OCI-LY3 (cell line): ENCODE measurements around the gene SRP9.

ENCODE experiments used
- H2AFZ ChIP-seq: fragments of 200-600, 300-600 bp; shearing (Covaris generic); 2 replicates; pipeline ENCODE4 v1.6.0; 2014; ENCODE audit warnings: antibody characterized with exemption, low read depth, low read length
- H3K27ac ChIP-seq: fragments of 200-600, 300-600 bp; sonication (generic); 2 replicates; pipeline ENCODE4 v1.5.1; 2014; ENCODE audit warnings: mild to moderate bottlenecking, low read length, moderate library complexity, mixed read lengths
- H3K27me3 ChIP-seq: fragments of 200-600, 300-600 bp; sonication (generic); 2 replicates; pipeline ENCODE4 v1.6.1; 2014; ENCODE audit warnings: low read depth, low read length, mixed read lengths
- H3K36me3 ChIP-seq: fragments of 200-600, 300-600 bp; sonication (generic); replicated peaks from 2 replicates; pipeline ENCODE3; 2014; ENCODE audit warnings: low read depth, low read length, mixed read lengths
- H3K4me1 ChIP-seq: fragments of 300-600, 200-600 bp; sonication (generic); 2 replicates; pipeline ENCODE4 v1.6.1; 2014; ENCODE audit warnings: low read length, mixed read lengths
- H3K4me2 ChIP-seq: fragments of 200-600, 300-600 bp; sonication (generic); 2 replicates; pipeline ENCODE4 v1.6.1; 2014; ENCODE audit warnings: low read length, mixed read lengths
- H3K4me3 ChIP-seq: fragments of 300-600, 200-600 bp; sonication (generic); 2 replicates; pipeline ENCODE4 v1.5.1; 2014; ENCODE audit warnings: antibody characterized with exemption, mild to moderate bottlenecking, low read length, moderate library complexity
- H3K79me2 ChIP-seq: fragments of 300-600, 200-600 bp; shearing (Covaris generic); 2 replicates; pipeline ENCODE4 v1.6.1; 2014; ENCODE audit warnings: mild to moderate bottlenecking, low read length, mixed read lengths
- H3K9ac ChIP-seq: fragments of 300-600, 200-600 bp; shearing (Covaris generic); 2 replicates; pipeline ENCODE4 v1.6.0; 2014; ENCODE audit warnings: mild to moderate bottlenecking, low read length, moderate library complexity
- H3K9me3 ChIP-seq: fragments of 200-600, 300-600 bp; shearing (Covaris generic); 2 replicates; pipeline ENCODE4 v1.6.1; 2014; ENCODE audit warnings: low read length, mixed read lengths; ENCODE audit not compliant: insufficient read depth
- H4K20me1 ChIP-seq: fragments of 200-600, 300-600 bp; sonication (generic); 2 replicates; pipeline ENCODE4 v1.6.1; 2016; ENCODE audit warnings: low read length, mixed read lengths; ENCODE audit not compliant: insufficient read depth
- EZH2phosphoT487 ChIP-seq: fragments of 200-600 bp; shearing (Covaris generic); IDR thresholded peaks from 2 replicates; pipeline ENCODE4 v1.6.1; 2018; ENCODE audit warnings: antibody characterized with exemption, mixed run types, low read depth
- TF ChIP-seq, protein P1 (sequence below): fragments of 200-600, 300-600 bp; sonication (generic); IDR thresholded peaks from 2 replicates; pipeline ENCODE4 v1.5.1; 2014; ENCODE audit warnings: antibody characterized with exemption, low read length, low read depth

Gene SRP9

DNA sequence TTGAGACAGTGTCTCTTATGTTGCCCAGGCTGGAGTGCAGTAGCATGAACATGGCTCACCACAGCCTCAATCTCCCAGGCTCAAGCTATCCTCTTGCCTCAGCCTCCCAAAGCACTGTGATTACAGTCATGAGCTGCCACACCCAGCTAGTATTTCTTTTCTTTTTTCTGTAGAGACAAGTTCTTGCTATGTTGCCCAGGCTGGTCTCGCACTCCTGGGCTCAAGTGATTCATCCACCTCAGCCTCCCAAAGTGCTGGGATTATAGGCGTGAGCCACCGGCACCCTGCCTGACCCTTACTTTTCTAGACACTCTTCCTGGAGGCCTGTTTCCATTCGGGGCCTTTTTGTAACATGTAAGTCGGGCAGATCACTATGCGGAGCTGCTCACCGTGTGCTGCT, 30.1 kb upstream of the SRP9 start:
- Histone ChIP-seq H3K9ac (no peak overlapping the region), H3K4me2 (no peak overlapping the region), H3K36me3 (no peaks in the 10 kb centered on the region), H3K27ac (no peak overlapping the region), H3K27me3 (no peaks in the 10 kb centered on the region), H3K79me2 (no peaks in the 10 kb centered on the region), H2AFZ (no peak overlapping the region), H4K20me1 (no peaks in the 10 kb centered on the region), H3K4me3 (no peak overlapping the region), H3K4me1 (no peaks in the 10 kb centered on the region), H3K9me3 (no peaks in the 10 kb centered on the region)
- TF ChIP-seq, protein P1, sequence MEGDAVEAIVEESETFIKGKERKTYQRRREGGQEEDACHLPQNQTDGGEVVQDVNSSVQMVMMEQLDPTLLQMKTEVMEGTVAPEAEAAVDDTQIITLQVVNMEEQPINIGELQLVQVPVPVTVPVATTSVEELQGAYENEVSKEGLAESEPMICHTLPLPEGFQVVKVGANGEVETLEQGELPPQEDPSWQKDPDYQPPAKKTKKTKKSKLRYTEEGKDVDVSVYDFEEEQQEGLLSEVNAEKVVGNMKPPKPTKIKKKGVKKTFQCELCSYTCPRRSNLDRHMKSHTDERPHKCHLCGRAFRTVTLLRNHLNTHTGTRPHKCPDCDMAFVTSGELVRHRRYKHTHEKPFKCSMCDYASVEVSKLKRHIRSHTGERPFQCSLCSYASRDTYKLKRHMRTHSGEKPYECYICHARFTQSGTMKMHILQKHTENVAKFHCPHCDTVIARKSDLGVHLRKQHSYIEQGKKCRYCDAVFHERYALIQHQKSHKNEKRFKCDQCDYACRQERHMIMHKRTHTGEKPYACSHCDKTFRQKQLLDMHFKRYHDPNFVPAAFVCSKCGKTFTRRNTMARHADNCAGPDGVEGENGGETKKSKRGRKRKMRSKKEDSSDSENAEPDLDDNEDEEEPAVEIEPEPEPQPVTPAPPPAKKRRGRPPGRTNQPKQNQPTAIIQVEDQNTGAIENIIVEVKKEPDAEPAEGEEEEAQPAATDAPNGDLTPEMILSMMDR, result no peak
- TF ChIP-seq EZH2phosphoT487, result no peak

DNA sequence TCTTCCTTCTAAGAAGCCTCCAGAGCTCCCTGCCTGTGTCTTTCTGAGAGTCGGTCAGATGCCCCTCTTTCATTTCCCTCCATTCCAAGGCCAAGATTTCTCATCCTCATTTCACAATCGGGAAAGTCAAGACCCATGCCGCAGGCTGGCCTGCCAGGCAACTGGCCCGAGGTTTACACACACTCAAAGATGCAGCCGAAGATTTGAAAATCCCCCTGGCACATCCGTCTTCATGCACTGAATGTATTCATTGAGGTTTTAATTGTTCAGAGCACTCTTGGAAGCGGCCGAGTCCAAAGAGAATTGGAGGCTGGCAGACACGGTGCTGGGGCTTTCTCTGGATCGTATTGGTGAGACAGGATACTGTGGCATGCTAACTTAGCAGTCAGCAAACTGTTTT, 29.1 kb upstream of the SRP9 start:
- Histone ChIP-seq H4K20me1 (no peaks in the 10 kb centered on the region), H3K4me2 (no peak overlapping the region), H3K4me1 (no peaks in the 10 kb centered on the region), H2AFZ (no peak overlapping the region), H3K9me3 (no peaks in the 10 kb centered on the region), H3K4me3 (no peak overlapping the region), H3K79me2 (no peaks in the 10 kb centered on the region), H3K36me3 (no peaks in the 10 kb centered on the region), H3K9ac (no peak overlapping the region), H3K27me3 (no peaks in the 10 kb centered on the region), H3K27ac (no peak overlapping the region)
- TF ChIP-seq, protein P1, result no peak
- no peak for TF ChIP-seq EZH2phosphoT487

DNA sequence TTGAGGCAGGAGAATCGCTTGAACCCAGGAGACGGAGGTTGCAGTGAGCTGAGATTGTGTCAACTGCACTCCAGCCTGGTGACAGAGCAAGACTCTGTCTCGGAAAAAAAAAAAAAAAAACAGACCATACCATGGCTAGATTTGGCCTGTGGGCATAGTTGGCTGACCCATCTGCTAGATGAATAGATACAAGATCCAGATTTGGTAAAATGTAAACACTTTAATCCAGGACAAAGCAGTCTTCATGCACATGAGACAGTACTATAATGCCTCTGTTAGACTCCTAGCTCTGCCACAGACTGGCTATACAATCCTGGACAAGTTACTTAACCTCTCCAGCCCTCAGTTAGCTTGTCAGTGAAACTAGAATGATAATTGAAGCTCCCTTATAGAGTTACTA, 27.9 kb upstream of the SRP9 start:
- Histone ChIP-seq H4K20me1 (no peaks in the 10 kb centered on the region), H3K4me3 (no peak overlapping the region), H3K9me3 (no peaks in the 10 kb centered on the region), H3K27me3 (no peaks in the 10 kb centered on the region), H3K36me3 (no peaks in the 10 kb centered on the region), H3K27ac (no peak overlapping the region), H2AFZ (no peak overlapping the region), H3K79me2 (no peaks in the 10 kb centered on the region), H3K4me2 (no peak overlapping the region), H3K9ac (no peak overlapping the region), H3K4me1 (no peaks in the 10 kb centered on the region)
- no peak for TF ChIP-seq EZH2phosphoT487
- TF ChIP-seq, protein P1, result no peak

DNA sequence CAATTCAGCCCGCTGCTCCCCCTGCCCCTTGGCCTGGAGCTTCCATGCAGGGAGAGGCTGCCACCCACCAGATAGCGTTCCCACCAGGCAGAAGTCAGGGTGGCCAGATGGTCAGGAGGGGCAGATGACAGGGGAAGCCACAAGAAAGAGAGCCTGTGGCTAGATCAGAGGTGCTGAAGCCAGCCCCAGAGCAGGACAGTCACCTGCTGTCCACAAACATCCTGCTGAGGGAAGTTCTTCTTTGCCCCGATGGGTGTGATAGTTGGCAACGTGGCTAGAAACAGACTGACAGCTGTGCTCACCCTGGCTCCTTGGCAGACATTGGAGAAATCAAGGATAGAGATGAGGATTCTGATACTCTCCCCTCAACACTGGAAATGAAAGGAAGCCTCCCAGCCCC, 27.2 kb upstream of the SRP9 start:
- no peaks in the 10 kb centered on the region for H4K20me1 ChIP-seq
- no peaks in the 10 kb centered on the region for H3K9me3 ChIP-seq
- H3K27me3 ChIP-seq, result no peaks in the 10 kb centered on the region
- H3K4me2 ChIP-seq, result no peak overlapping the region
- no peaks in the 10 kb centered on the region for H3K36me3 ChIP-seq
- no peak overlapping the region for H3K4me3 ChIP-seq
- H3K4me1 ChIP-seq, result no peaks in the 10 kb centered on the region
- H3K27ac ChIP-seq, result no peak overlapping the region
- no peak overlapping the region for H3K9ac ChIP-seq
- H3K79me2 ChIP-seq, result no peaks in the 10 kb centered on the region
- TF ChIP-seq, protein P1, result no peak
- TF ChIP-seq EZH2phosphoT487, result no peak
- no peak overlapping the region for H2AFZ ChIP-seq
